ENCODE data around the gene SLC7A5.
A peak's percentile ranks its signal among the peaks of the same experiment; 100 is the strongest.
"Not testable (repeated sequence)": the region's sequence is repeated elsewhere in the genome, so short reads cannot be mapped to it uniquely, and the experiment has no call there.

SLC7A5 gene

DNA sequence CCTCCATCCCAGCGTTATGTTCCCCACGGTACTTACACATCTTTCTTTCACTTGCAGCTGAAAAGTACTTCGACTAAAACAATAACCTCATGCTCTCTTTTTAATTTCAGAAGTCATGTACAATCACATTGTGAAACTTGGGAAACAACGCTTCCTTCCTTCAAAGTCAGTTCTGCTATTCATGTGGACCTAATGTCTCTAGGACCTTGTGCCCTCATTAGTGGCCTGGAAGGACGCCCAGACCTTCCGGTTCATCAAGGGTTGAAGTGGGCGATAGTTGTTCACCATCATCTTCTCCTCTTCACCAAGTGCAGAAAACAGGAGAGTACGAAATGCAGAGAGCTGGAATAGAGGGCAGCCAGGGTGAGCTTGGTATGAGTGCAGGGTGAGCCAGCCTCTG, 18.6 kb upstream of the SLC7A5 start:
- not testable (repeated sequence) for DNase-seq

DNA sequence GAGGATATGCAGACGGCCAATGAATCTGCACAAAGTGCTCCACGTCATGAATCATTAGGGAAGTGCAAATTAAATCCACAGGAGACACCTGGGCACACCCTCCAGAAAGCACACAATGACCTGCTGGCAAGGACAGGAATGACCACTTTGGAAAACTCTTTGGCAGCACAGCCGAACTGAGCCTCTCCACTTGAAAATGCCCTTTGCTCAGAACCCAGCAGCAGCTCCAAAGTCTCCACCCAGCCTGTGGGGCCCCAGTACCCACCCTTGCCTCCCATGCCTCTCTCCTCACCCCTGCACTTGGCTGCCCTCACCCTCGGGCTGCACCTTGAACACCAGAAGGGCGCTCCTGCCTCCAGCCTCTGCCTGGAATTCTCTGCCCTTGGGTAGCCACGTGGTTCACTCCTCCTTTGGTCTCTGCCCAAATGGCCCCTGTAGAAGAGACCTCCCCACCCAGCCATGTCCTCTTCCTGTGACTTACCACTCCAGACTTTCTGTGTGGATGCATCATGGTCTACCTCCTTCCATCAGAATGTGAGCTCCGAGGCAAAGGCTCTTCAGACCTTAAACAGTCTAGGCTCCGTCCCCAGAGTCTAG, 16.2 kb upstream of the SLC7A5 start:
- DNase-seq: peak; percentile 8

- DNase-seq: no peak
Observed at GRCh38 chr16:87882436-87883019, 13.2 kb upstream of the SLC7A5 start.

DNA sequence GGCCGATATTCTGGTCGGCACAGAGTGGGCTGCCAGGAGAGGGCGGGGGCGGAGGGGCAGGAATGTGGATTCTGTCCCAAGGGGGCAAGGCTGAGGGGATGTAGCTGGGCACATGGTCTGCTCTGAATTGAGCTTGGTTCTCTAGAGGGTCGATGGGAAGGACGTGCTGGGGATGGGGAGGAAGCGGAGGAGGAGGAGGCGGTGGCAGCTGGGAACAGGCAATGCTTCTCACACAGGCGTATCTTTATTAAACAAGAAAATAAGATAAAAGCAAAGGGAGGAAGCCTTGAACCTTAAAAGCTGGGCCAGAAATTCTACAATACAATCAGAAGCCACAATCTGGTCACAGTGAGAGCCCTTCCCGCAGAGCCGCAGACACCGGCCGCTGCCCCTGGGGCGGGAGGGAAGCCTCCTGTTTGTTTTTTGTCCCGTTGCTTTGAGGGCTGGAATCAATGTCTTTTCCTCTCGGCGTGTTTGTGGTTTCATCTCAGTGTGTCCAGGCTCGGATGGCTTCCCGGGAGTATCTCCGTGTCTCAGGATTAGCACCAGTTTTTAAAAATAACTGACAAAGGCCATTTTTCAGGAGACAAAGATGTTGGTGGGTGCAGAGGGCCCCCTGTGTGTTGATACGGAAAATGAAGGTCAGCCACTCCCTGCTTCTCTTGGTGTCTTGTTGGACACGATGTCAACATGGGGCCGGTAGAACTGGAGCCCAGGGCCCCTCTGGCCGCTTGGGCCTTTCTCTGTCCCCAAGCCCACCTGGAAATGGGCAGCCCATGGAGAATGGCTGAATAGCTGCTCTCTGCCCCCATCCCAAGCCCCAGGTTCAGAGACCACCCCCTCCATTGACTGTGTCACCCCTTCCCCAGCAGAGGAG, 12.3 kb upstream of the SLC7A5 start:
- DNase-seq: peak; percentile 31

DNA sequence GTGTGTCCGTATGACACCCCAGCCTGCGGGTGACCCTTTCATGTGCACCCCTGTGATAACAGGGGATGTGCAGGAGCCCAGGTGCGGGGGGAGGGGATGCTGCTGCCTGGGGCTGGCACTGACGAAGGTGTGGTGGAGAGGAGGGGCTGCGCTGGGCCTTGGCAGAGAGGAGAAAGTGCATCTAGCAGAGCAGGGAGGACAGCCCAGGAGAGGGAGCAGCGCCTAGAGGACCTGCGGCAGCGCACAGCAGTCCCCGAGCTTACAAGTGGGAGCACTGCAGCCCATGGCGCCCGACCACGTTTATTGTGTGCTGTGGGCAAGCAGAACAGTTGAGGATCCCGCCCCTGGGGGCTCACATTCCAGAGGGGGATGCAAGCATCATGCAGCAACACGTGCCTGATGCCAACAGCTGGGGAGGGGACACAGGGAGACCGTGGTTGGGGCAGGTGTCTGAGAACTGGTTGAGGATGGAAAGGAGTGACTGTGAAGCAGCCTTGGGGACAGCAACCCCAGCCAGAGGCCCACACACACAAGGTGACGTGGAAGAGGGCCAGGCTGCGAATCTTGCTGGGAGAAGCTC, 10.9 kb upstream of the SLC7A5 start:
- no peak for DNase-seq

GRCh38 chr16:87879411-87880013, 10.2 kb upstream of the SLC7A5 start:
- DNase-seq: not testable (repeated sequence)

GRCh38 chr16:87878704-87879103, 9.4 kb upstream of the SLC7A5 start:
- no peak for DNase-seq

- no peak for DNase-seq
Observed at GRCh38 chr16:87877942-87878507, 8.7 kb upstream of the SLC7A5 start.

GRCh38 chr16:87874639-87875427, 5.5 kb upstream of the SLC7A5 start:
- DNase-seq: no peak

GRCh38 chr16:87870418-87871291, 1.3 kb upstream of the SLC7A5 start:
- DNase-seq: not testable (repeated sequence)

DNA sequence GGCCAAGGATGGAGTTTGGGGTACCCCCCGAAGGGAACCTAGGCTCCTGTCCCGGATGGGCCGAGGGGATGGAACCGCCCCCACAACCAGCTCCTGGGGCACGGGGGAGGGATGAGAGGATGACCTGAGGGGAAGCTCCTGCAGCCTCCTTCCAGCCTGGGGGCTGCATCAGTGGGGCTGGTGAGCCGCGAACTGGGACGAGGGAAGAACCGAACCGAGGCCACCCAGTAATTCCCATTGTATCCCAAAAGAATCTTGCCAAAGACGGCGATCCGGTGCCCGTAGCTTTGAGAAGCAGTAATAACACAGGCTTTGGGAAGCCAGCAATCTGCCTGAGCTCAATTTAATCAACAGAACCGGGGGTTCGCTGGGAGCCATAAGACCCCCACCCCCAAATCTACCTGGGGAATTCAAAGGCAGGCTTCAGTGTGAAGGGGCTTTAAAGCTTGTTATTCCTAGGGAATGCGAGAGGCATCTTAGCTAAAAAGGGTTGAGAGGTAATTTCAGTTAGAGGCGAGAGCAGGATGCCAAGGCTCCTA, 641 bp upstream of the SLC7A5 start:
- not testable (repeated sequence) for DNase-seq

DNA sequence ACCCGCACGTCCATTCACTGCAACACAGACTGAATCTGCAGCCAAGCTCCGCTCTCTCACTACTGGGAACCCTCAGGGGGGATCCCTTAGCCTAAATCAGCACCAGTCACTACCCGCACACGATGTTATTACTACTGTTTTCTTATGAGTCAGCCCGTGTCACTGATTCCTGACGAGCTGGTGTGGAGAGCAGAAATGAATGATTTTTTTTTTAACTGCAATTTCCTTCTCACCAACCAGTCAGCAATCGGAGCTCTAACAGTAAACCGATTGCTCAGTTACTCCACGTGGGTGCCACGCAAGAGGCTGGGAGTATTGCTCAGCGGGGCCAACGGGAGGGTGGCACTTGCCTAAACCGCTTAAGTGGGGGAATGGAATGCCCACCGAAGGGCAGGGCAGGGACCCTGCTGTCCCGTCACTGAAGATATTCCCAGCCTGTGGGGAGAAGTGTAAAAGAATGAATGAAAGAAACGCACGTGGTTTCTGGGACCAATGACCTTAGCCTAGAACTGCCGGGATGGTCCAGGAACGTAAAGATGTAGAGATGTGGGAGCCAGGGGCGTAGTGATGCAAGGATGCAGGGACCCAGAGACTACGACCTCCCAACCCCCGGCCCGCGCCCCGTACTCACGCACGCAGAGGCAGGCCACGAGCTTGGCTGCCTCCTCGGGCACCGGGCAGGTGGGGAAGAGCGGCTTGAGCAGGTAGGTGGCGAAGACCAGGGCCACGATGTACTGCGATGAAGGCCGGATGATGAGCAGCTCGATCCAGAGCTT, 865 bp downstream of the SLC7A5 start:
- not testable (repeated sequence) for DNase-seq

DNA sequence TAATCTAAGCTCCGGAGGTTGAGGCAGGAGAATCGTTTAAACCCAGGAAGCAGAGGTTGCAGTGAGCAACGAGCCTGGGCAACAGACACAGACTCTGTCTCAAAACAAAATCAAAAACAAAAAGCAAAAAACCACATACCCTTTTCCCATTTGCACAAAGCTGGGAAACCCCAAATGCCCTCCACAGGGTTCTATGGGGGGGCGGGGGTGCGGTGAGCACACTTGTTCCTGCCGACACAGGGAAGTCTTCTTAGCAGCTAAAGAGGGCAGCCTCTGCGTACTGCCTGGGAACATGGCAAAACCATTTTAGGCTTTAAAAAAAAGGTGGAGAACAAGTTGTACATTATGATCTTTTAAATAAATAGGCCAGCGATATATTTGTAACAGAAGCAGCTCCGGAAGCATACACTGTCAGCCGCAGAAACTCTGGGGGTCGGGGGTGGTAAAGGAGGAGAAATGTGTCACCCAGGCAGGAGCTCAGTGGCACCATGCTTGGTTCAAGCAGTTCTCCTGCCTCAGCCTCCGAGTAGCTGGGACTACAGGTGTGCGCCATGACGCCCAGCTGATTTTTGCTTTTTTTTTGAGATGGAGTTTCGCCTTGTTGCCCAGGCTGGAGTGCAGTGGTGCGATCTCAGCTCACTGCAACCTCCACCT, 3.3 kb downstream of the SLC7A5 start:
- not testable (repeated sequence) for DNase-seq

DNA sequence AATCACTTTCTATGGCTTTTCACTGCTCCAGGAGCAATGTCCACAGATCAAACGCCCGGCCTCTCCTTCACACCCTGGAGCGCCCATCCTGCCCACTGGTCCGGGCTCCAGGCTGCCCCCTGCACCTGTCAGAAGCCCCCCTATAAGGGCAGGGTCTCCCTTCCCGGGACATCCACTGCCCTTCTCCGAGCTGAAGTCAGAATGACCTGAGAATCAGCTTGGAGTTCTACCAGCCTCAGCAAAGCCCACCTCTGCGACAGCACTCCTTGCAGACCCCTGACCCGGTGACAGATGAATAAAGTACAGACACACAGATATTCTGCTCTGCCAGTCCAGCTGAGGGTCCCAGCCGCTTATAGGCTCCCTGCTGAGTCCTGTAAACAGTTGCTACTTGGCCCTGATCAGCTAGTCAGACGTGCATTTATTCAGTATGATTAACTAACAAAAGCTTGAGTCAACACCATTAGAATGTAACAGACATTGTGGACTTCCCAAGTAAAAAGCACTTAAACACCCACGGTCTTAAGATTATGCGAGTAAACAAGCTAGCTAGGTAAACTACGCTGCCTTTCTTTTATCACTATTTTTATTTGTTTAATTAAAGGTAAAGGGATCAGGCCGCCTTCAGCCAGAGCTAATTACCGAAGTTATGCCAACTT, 4.8 kb downstream of the SLC7A5 start:
- DNase-seq: no peak

GRCh38 chr16:87863327-87863635, 6.0 kb downstream of the SLC7A5 start:
- not testable (repeated sequence) for DNase-seq

DNA sequence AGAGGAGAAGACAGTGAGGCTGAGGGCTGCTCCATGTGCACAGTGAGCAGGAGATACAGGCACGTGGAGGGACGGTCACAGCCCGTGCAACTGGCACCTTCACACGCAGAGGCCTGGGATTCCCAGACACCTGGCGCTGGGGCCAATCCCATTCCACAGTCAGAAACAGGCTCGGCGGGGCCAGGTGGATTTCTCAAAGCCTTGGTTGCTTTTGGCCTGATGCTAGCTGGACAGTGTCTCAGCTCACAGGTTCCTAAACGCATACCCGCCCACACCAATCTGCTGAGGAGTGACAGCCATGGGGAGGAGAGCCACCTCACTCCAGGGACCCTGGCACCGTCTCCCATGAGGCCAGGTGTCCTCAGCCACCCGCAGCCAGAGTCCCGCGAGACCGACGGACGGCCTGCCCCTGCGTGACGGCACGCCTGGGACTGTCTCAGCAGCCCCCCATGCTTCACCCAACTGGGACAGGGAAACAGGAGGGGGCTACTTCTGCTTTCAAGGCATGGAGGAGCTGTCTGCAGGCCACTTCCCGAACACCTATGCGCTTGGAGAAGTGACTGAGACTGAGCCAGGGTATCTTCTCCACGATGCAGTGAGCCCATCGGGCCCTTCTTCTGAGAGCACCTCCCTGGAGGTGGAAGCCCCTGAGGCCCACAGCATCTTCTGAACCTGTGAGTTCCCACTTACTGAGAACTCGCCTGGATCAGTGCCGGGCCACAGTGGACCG, 6.5 kb downstream of the SLC7A5 start:
- not testable (repeated sequence) for DNase-seq

DNA sequence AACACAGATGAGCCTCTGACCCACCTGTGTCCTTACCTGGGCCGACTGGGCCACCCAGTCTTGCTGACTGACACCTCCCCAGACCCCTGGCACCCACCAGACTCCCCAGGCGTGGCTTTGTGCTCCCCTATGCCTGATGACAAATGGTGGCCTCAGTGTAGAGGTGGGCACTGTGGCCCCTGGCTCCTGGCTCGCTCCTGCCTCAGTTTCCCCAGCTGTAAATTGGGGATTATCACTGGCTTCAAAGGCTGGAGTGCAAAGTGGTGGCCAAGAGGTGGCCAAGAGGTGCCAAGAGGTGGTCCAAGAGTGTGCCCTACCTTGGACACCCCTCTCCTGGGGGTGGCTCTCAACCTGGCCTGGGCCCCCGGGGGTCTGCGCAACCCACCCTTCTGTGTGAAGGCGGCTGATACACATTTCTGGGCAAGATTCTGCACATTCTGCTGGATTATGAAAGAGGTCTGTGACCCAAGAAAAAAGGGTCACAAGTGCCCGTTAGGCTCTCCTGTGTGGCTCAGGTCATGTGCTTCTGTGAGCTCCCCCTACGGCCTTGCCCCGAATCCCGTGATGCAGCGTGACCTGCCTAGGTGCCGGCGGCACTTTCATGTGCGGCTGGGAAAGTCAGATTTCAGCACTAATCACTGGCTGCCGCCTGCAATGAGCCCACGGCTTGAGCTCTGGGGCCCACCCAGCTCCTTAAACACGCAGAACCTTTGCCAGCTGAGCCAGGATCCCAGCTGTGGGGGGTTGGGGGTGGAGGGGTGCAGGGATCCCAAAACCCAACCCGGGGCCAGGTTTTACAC, 7.8 kb downstream of the SLC7A5 start:
- DNase-seq: not testable (repeated sequence)

Data from NCI-H1105 treated with DMSO at 0.1 percent for 48 hours (cell line).